Mesenchymal stem cell (in vitro differentiated cells and primary cell): ENCODE data around the gene ELN.

Experiments used
- DNase-seq: peaks from one replicate; pipeline ENCODE4 v3.0.0-alpha.2; 2013
- H2AFZ ChIP-seq: one replicate; pipeline ENCODE4 v1.6.1; 2013; ENCODE audit warnings: low read depth, mild to moderate bottlenecking, control low read depth, inconsistent platforms, low read length, moderate library complexity
- H2AK5ac ChIP-seq: 2 replicates; pipeline ENCODE4 v1.6.1; 2013; ENCODE audit warnings: low read length, moderate library complexity, mild to moderate bottlenecking, inconsistent platforms; ENCODE audit not compliant: severe bottlenecking
- H2BK120ac ChIP-seq: one replicate; pipeline ENCODE4 v1.6.1; 2013; ENCODE audit warnings: low read depth, mild to moderate bottlenecking, inconsistent platforms, low read length, moderate library complexity
- H2BK12ac ChIP-seq, 2 experiments: one replicate each; pipeline ENCODE4 v1.6.1; 2013; ENCODE audit warnings: inconsistent platforms in 2 of 2, low read length in 2 of 2, mild to moderate bottlenecking in 2 of 2, moderate library complexity in 2 of 2, control low read depth in 1 of 2
- H2BK15ac ChIP-seq: one replicate; pipeline ENCODE4 v1.6.1; 2013; ENCODE audit warnings: mild to moderate bottlenecking, low read depth, inconsistent platforms; ENCODE audit not compliant: poor library complexity, severe bottlenecking
- H2BK5ac ChIP-seq: 2 replicates; pipeline ENCODE4 v1.6.1; 2013; ENCODE audit warnings: low read depth, mild to moderate bottlenecking, low read length, control low read depth, inconsistent platforms; ENCODE audit not compliant: poor library complexity, severe bottlenecking
- H3K14ac ChIP-seq, 2 experiments: one replicate each; pipeline ENCODE4 v1.6.1; 2013; ENCODE audit warnings: inconsistent platforms in 2 of 2, low read length in 2 of 2, control low read depth in 1 of 2, mild to moderate bottlenecking in 1 of 2, moderate library complexity in 1 of 2
- H3K18ac ChIP-seq, 2 experiments: one replicate each; pipeline ENCODE4 v1.6.1; 2013; ENCODE audit warnings: inconsistent platforms in 2 of 2, low read length in 2 of 2, control low read depth in 1 of 2, low read depth in 1 of 2, mild to moderate bottlenecking in 1 of 2
- H3K23ac ChIP-seq, 2 experiments: one replicate each; pipeline ENCODE4 v1.6.1; 2013; ENCODE audit warnings: inconsistent platforms in 2 of 2, low read length in 2 of 2, mild to moderate bottlenecking in 2 of 2, moderate library complexity in 2 of 2, control low read depth in 1 of 2
- H3K27ac ChIP-seq: 2 replicates; pipeline ENCODE4 v1.5.1; 2013; ENCODE audit warnings: mild to moderate bottlenecking, moderate library complexity, low read length, control low read depth, inconsistent platforms; ENCODE audit not compliant: poor library complexity, severe bottlenecking
- H3K27me3 ChIP-seq, 2 experiments: 2 replicates each; pipeline versions ENCODE4 v1.6.1 to v1.7.0; 2013; ENCODE audit warnings: low read length in 2 of 2, mild to moderate bottlenecking in 2 of 2, moderate library complexity in 2 of 2, control low read depth in 1 of 2, inconsistent platforms in 1 of 2; ENCODE audit not compliant: control insufficient read depth in 1 of 2, insufficient read depth in 1 of 2
- H3K36me3 ChIP-seq, 2 experiments: 2 replicates each; pipeline versions ENCODE4 v1.6.1 to v1.7.0; 2013; ENCODE audit warnings: low read length in 2 of 2, control low read depth in 1 of 2, inconsistent platforms in 1 of 2, low read depth in 1 of 2, mild to moderate bottlenecking in 1 of 2; ENCODE audit not compliant: insufficient read depth in 2 of 2, control insufficient read depth in 1 of 2
- H3K4ac ChIP-seq, 2 experiments: one replicate each; pipeline ENCODE4 v1.6.1; 2013; ENCODE audit warnings: inconsistent platforms in 2 of 2, low read length in 2 of 2, mild to moderate bottlenecking in 2 of 2, moderate library complexity in 2 of 2, control low read depth in 1 of 2, low read depth in 1 of 2
- H3K4me1 ChIP-seq: 2 replicates; pipeline ENCODE4 v1.6.1; 2013; ENCODE audit warnings: low read depth, low read length, control low read depth; ENCODE audit not compliant: control insufficient read depth, insufficient read depth
- H3K4me2 ChIP-seq: 2 replicates; pipeline ENCODE4 v1.6.1; 2013; ENCODE audit warnings: low read length, mild to moderate bottlenecking, inconsistent platforms; ENCODE audit not compliant: poor library complexity, severe bottlenecking
- H3K4me3 ChIP-seq, 2 experiments: 2 replicates each; pipeline versions ENCODE4 v1.5.1 to v1.7.0; 2013; ENCODE audit warnings: low read length in 2 of 2, mild to moderate bottlenecking in 2 of 2, control low read depth in 1 of 2, low read depth in 1 of 2; ENCODE audit not compliant: insufficient read depth in 1 of 2
- H3K79me1 ChIP-seq: replicated peaks from 2 replicates; pipeline ENCODE4 v1.6.1; 2013; ENCODE audit warnings: mild to moderate bottlenecking, control low read depth, low read length, inconsistent platforms; ENCODE audit not compliant: poor library complexity, severe bottlenecking
- H3K9ac ChIP-seq: 2 replicates; pipeline ENCODE4 v1.7.0; 2013; ENCODE audit warnings: mild to moderate bottlenecking, low read length, moderate library complexity
- H3K9me3 ChIP-seq: 2 replicates; pipeline ENCODE4 v1.7.0; 2013; ENCODE audit warnings: mild to moderate bottlenecking, low read length; ENCODE audit not compliant: control insufficient read depth
- H4K8ac ChIP-seq: one replicate; pipeline ENCODE4 v1.6.1; 2013; ENCODE audit warnings: inconsistent platforms, mild to moderate bottlenecking, low read length, moderate library complexity
- H4K91ac ChIP-seq: one replicate; pipeline ENCODE4 v1.6.1; 2013; ENCODE audit warnings: mild to moderate bottlenecking, low read length, inconsistent platforms
- WGBS: methylation state at CpG from one replicate; pipeline ENCODE4 v1.1.7; 2013; ENCODE audit warnings: mixed read lengths; 5-methylcytosine and 5-hydroxymethylcytosine counted together

The ELN gene

GRCh38 chr7:74115326-74115725, 87.4 kb downstream of the ELN start:
- no peak overlapping the region for H3K23ac ChIP-seq
- no peak overlapping the region for H2AK5ac ChIP-seq

GRCh38 chr7:74116356-74116755, 88.4 kb downstream of the ELN start:
- no peak overlapping the region for H3K23ac ChIP-seq
- H2BK5ac ChIP-seq: no peak overlapping the region
- H3K9me3 ChIP-seq: peaks cover 2% of the 10 kb centered on the region
- no peak overlapping the region for H3K4ac ChIP-seq
- H3K14ac ChIP-seq: no peak overlapping the region
- 94% methylated on average over 8 of the region's 13 CpGs for WGBS
- H3K27me3 ChIP-seq: no peaks in the 10 kb centered on the region
- peaks cover 70 to 71% of the 10 kb centered on the region in 2 experiments for H3K36me3 ChIP-seq
- H2AFZ ChIP-seq: no peak overlapping the region
- H4K8ac ChIP-seq: no peak overlapping the region
- no peak overlapping the region for H2AK5ac ChIP-seq
- H4K91ac ChIP-seq: no peak overlapping the region
- H3K79me1 ChIP-seq: peaks cover 12% of the 10 kb centered on the region
- H3K27ac ChIP-seq: no peak overlapping the region
- H3K4me2 ChIP-seq: no peak overlapping the region
- H3K9ac ChIP-seq: no peak overlapping the region
- no peak overlapping the region for H2BK120ac ChIP-seq
- H3K4me3 ChIP-seq: no peak overlapping the region
- no peaks in the 10 kb centered on the region for H3K4me1 ChIP-seq
- H2BK15ac ChIP-seq: no peak overlapping the region
- DNase-seq: no peak
- no peak overlapping the region for H3K18ac ChIP-seq
- H2BK12ac ChIP-seq: no peak overlapping the region

More at GRCh38 chr7:74115326-74115725, 87.4 kb downstream of the ELN start:
- H3K18ac ChIP-seq: no peak overlapping the region
- peaks cover 2% of the 10 kb centered on the region for H3K9me3 ChIP-seq
- H3K27me3 ChIP-seq: no peaks in the 10 kb centered on the region
- peaks cover 70 to 71% of the 10 kb centered on the region in 2 experiments for H3K36me3 ChIP-seq
- H2BK12ac ChIP-seq: no peak overlapping the region
- WGBS: 75% methylated on average over 17 of the region's 17 CpGs
- no peak overlapping the region for H3K27ac ChIP-seq
- no peak overlapping the region for H3K4me2 ChIP-seq
- H3K4me3 ChIP-seq: no peak overlapping the region
- H2BK120ac ChIP-seq: no peak overlapping the region
- H3K9ac ChIP-seq: no peak overlapping the region
- H2BK15ac ChIP-seq: no peak overlapping the region
- H3K4ac ChIP-seq: no peak overlapping the region
- no peaks in the 10 kb centered on the region for H3K4me1 ChIP-seq
- H3K14ac ChIP-seq: no peak overlapping the region
- H3K79me1 ChIP-seq: peaks cover 9% of the 10 kb centered on the region
- no peak for DNase-seq
- no peak overlapping the region for H2BK5ac ChIP-seq
- no peak overlapping the region for H4K91ac ChIP-seq
- no peak overlapping the region for H2AFZ ChIP-seq
- H4K8ac ChIP-seq: no peak overlapping the region
